ENCODE data around the gene PLEKHA7.

DNA sequence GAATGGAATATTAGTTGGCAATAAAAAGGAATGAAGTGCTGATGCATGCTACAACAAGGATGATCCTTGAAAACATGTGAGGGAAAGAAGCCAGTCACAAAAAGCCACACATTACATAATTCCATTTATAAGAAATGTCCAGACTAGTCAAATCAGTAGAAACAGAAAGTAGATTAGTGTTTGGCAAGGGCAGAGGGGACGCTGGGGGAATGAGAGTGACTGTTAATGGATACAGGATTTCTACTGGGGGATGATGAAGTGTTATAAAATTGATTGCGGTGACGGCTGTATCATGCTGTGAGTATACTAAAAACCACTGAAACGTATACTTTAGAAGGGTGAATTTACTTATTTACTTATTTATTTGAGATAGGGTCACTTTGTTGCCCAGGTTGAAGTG is 217.9 kb downstream of the PLEKHA7 start:
- TF ChIP-seq RARB (CRISPR knock-in tag; IDR thresholded peaks at IDR 0.05) (no peak), ARNTL (CRISPR knock-in tag; IDR thresholded peaks at IDR 0.05; ENCODE audit: borderline replicate concordance, low read depth) (no peak), TCF4 (CRISPR knock-in tag; IDR thresholded peaks at IDR 0.05; ENCODE audit: borderline replicate concordance) (no peak), ESRRG (CRISPR knock-in tag; IDR thresholded peaks at IDR 0.05) (no peak), CSDC2 (CRISPR knock-in tag; IDR thresholded peaks at IDR 0.05) (no peak), ZC3H10 (CRISPR knock-in tag; IDR thresholded peaks at IDR 0.05) (no peak), GLIS3 (CRISPR knock-in tag; IDR thresholded peaks at IDR 0.05) (no peak), SNAI2 (CRISPR knock-in tag; IDR thresholded peaks at IDR 0.05) (no peak), BACH2 (CRISPR knock-in tag; IDR thresholded peaks at IDR 0.05; ENCODE audit: borderline replicate concordance) (no peak), ZFP3 (CRISPR knock-in tag; IDR thresholded peaks at IDR 0.05) (no peak), ZNF70 (CRISPR knock-in tag; IDR thresholded peaks at IDR 0.05) (no peak), ZFP30 (CRISPR knock-in tag; IDR thresholded peaks at IDR 0.05) (no peak)
- TF ChIP-seq, protein P1, sequence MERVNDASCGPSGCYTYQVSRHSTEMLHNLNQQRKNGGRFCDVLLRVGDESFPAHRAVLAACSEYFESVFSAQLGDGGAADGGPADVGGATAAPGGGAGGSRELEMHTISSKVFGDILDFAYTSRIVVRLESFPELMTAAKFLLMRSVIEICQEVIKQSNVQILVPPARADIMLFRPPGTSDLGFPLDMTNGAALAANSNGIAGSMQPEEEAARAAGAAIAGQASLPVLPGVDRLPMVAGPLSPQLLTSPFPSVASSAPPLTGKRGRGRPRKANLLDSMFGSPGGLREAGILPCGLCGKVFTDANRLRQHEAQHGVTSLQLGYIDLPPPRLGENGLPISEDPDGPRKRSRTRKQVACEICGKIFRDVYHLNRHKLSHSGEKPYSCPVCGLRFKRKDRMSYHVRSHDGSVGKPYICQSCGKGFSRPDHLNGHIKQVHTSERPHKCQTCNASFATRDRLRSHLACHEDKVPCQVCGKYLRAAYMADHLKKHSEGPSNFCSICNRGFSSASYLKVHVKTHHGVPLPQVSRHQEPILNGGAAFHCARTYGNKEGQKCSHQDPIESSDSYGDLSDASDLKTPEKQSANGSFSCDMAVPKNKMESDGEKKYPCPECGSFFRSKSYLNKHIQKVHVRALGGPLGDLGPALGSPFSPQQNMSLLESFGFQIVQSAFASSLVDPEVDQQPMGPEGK (CRISPR knock-in tag; IDR thresholded peaks at IDR 0.05; ENCODE audit: borderline replicate concordance), result no peak
- TF ChIP-seq, protein P2, sequence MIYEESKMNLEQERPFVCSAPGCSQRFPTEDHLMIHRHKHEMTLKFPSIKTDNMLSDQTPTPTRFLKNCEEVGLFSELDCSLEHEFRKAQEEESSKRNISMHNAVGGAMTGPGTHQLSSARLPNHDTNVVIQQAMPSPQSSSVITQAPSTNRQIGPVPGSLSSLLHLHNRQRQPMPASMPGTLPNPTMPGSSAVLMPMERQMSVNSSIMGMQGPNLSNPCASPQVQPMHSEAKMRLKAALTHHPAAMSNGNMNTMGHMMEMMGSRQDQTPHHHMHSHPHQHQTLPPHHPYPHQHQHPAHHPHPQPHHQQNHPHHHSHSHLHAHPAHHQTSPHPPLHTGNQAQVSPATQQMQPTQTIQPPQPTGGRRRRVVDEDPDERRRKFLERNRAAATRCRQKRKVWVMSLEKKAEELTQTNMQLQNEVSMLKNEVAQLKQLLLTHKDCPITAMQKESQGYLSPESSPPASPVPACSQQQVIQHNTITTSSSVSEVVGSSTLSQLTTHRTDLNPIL (CRISPR knock-in tag; IDR thresholded peaks at IDR 0.05; ENCODE audit: low read depth), result no peak

Data from SK-N-SH treated with all-trans-retinoic acid at 6 μM for 48 hours (cell line).